ENCODE measurements around the gene ASF1A. TPM values are rescaled to one million over a fixed set of nuclear protein-coding genes. Genes with fewer than 3 reads are reported as not detected.
"Not testable (repeated sequence)": the region's sequence is repeated elsewhere in the genome, so short reads cannot be mapped to it uniquely, and the experiment has no call there.

ASF1A gene
- total RNA-seq, 4 donors from 2014 or later = 0.20 to 10.4 (median 9.7) TPM; not detected in 1

- Histone ChIP-seq H3K9me3 (no peaks in the 10 kb centered on the region), H3K27ac (no peak overlapping the region), H3K4me1 (peaks cover 0 to 17% (median 10%) of the 10 kb centered on the region in 4 donors), H3K27me3 (no peaks in the 10 kb centered on the region), H3K36me3 (no peaks in the 10 kb centered on the region), H3K4me3 (no peak overlapping the region)
- DNase-seq = no peak
- in situ Hi-C loops (cut with MboI; ENCODE audit: low pct_ligation_motif_present in 1 of 4, low pct_unique_long_range_greater_than_20kb in 1 of 4, low sequenced_read_pairs in 3 of 4) = no loop called here
- no peak for TF ChIP-seq POLR2AphosphoS5 (IDR thresholded peaks at IDR 0.05)
- no peak for TF ChIP-seq EP300 (IDR thresholded peaks at IDR 0.05; ENCODE audit: low read depth)
- TF ChIP-seq POLR2A (IDR thresholded peaks at IDR 0.05) = no peak
- TF ChIP-seq, protein P1, sequence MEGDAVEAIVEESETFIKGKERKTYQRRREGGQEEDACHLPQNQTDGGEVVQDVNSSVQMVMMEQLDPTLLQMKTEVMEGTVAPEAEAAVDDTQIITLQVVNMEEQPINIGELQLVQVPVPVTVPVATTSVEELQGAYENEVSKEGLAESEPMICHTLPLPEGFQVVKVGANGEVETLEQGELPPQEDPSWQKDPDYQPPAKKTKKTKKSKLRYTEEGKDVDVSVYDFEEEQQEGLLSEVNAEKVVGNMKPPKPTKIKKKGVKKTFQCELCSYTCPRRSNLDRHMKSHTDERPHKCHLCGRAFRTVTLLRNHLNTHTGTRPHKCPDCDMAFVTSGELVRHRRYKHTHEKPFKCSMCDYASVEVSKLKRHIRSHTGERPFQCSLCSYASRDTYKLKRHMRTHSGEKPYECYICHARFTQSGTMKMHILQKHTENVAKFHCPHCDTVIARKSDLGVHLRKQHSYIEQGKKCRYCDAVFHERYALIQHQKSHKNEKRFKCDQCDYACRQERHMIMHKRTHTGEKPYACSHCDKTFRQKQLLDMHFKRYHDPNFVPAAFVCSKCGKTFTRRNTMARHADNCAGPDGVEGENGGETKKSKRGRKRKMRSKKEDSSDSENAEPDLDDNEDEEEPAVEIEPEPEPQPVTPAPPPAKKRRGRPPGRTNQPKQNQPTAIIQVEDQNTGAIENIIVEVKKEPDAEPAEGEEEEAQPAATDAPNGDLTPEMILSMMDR (IDR thresholded peaks at IDR 0.05) = no peak
- intact Hi-C loops (cut with DNase I; ENCODE audit: low total_unique reads) = no loop called here
- 49 to 55% methylated on average over 6 to 7 of the region's 7 CpGs for WGBS, 2 donors (ENCODE audit: low coverage in 1 of 2)
These were observed 29.4 kb upstream of the ASF1A start for GRCh38 chr6:118864341-118865099.

DNA sequence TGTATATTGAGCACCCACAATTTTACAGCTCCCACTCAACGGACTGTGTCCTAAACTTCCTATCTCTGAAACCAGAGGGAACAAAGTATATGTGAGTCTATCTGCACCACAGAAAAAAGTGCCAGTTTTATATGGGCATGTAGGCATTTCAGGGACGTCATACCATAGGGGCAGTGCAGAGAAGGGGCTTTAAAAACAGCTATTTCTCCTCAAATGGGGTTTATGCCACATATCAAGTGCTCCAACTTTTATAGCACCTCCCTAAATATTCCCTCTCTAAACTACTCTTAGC lies 28.9 kb upstream of the ASF1A start:
- peaks cover 0 to 17% (median 10%) of the 10 kb centered on the region in 4 donors for H3K4me1 ChIP-seq
- H3K27me3 ChIP-seq = no peaks in the 10 kb centered on the region
- H3K27ac ChIP-seq = no peak overlapping the region
- intact Hi-C loops (cut with DNase I; ENCODE audit: low total_unique reads) = no loop called here
- no peaks in the 10 kb centered on the region for H3K36me3 ChIP-seq
- TF ChIP-seq POLR2AphosphoS5 (IDR thresholded peaks at IDR 0.05) (no peak), POLR2A (IDR thresholded peaks at IDR 0.05) (no peak), EP300 (IDR thresholded peaks at IDR 0.05; ENCODE audit: low read depth) (no peak)
- TF ChIP-seq, protein P1 (IDR thresholded peaks at IDR 0.05) = no peak
- H3K4me3 ChIP-seq = no peak overlapping the region
- in situ Hi-C loops (cut with MboI; ENCODE audit: low pct_ligation_motif_present in 1 of 4, low pct_unique_long_range_greater_than_20kb in 1 of 4, low sequenced_read_pairs in 3 of 4) = no loop called here
- 0 to 30% methylated on average over 1 to 2 of the region's 2 CpGs for WGBS, 2 donors (ENCODE audit: low coverage in 1 of 2)
- peaks cover 0 to 3% of the 10 kb centered on the region in 2 donors for H3K9me3 ChIP-seq
- DNase-seq = no peak

- H3K36me3 ChIP-seq = no peaks in the 10 kb centered on the region
- H3K27ac ChIP-seq = no peak overlapping the region
- no peaks in the 10 kb centered on the region for H3K27me3 ChIP-seq
- no peak for DNase-seq
- TF ChIP-seq POLR2AphosphoS5 (IDR thresholded peaks at IDR 0.05) = no peak
- TF ChIP-seq POLR2A (IDR thresholded peaks at IDR 0.05) = no peak
- TF ChIP-seq EP300 (IDR thresholded peaks at IDR 0.05; ENCODE audit: low read depth) = no peak
- TF ChIP-seq, protein P1 (IDR thresholded peaks at IDR 0.05) = no peak
- H3K4me3 ChIP-seq = no peak overlapping the region
- 95 to 97% methylated on average over 4 of the region's 4 CpGs for WGBS, 2 donors (ENCODE audit: low coverage in 1 of 2)
- H3K9me3 ChIP-seq = peaks cover 0 to 3% of the 10 kb centered on the region in 2 donors
- intact Hi-C loops (cut with DNase I; ENCODE audit: low total_unique reads) (no loop called here), in situ Hi-C loops (cut with MboI; ENCODE audit: low pct_ligation_motif_present in 1 of 4, low pct_unique_long_range_greater_than_20kb in 1 of 4, low sequenced_read_pairs in 3 of 4) (no loop called here)
- H3K4me1 ChIP-seq = peaks cover 0 to 17% (median 10%) of the 10 kb centered on the region in 4 donors
These were observed 26.8 kb upstream of the ASF1A start for GRCh38 chr6:118867181-118867580.

DNA sequence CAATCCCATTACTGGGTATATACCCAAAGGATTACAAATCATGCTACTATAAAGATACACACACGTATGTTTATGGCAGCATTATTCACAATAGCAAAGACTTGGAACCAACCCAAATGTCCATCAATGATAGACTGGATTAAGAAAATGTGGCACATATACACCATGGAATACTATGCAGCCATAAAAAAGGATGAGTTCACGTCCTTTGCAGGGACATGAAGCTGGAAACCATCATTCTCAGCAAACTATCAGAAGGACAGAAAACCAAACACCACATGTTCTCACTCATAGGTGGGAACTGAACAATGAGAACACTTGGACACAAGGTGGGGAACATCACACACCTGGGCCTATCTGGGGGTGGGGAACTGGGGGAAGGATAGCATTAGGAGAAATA lies 25.1 kb upstream of the ASF1A start:
- intact Hi-C loops (cut with DNase I; ENCODE audit: low total_unique reads); DNase-seq; H3K27ac ChIP-seq; H3K36me3 ChIP-seq; H3K4me3 ChIP-seq; in situ Hi-C loops (cut with MboI; ENCODE audit: low pct_ligation_motif_present in 1 of 4, low pct_unique_long_range_greater_than_20kb in 1 of 4, low sequenced_read_pairs in 3 of 4); H3K9me3 ChIP-seq; H3K27me3 ChIP-seq: not testable (repeated sequence)
- H3K4me1 ChIP-seq = peaks cover 0 to 17% (median 10%) of the 10 kb centered on the region in 4 donors
- 77 to 92% methylated on average over 2 of the region's 2 CpGs for WGBS, 2 donors (ENCODE audit: low coverage in 1 of 2)

DNA sequence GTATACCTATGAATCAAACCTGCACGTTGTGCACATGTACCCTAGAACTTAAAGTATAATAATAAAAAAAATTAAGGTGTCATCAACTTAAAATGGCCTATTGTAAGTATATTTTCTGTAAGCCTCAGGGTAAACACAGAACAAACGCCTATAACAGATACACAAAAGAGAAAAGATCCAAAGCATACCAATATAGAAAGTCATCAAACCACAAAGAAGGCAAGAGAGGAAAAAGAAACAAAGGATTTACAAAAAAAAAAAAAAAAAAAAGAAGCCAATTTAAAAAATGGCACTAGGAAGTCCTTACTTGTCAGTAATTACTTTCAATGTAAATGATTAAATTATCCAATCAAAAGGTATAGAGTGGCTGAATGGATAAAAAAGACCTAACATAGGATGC lies 24.6 kb upstream of the ASF1A start:
- H3K4me1 ChIP-seq = peaks cover 0 to 13% (median 9%) of the 10 kb centered on the region in 4 donors
- intact Hi-C loops (cut with DNase I; ENCODE audit: low total_unique reads) = no loop called here
- DNase-seq = no peak
- in situ Hi-C loops (cut with MboI; ENCODE audit: low pct_ligation_motif_present in 1 of 4, low pct_unique_long_range_greater_than_20kb in 1 of 4, low sequenced_read_pairs in 3 of 4) = no loop called here
- H3K4me3 ChIP-seq = no peak overlapping the region
- 79 to 92% methylated on average over 2 of the region's 2 CpGs for WGBS, 2 donors (ENCODE audit: low coverage in 1 of 2)
- H3K27me3 ChIP-seq = no peaks in the 10 kb centered on the region
- TF ChIP-seq POLR2AphosphoS5 (IDR thresholded peaks at IDR 0.05) (no peak), POLR2A (IDR thresholded peaks at IDR 0.05) (no peak), EP300 (IDR thresholded peaks at IDR 0.05; ENCODE audit: low read depth) (no peak)
- TF ChIP-seq, protein P1 (IDR thresholded peaks at IDR 0.05) = no peak
- H3K27ac ChIP-seq = no peak overlapping the region
- H3K36me3 ChIP-seq = no peaks in the 10 kb centered on the region
- H3K9me3 ChIP-seq = peaks cover 0 to 3% of the 10 kb centered on the region in 2 donors

All from transverse colon (tissue), 4 donors.